ENCODE results near the gene SRGAP2B.
"Not testable (repeated sequence)": the region's sequence is repeated elsewhere in the genome, so short reads cannot be mapped to it uniquely, and the experiment has no call there.

GRCh38 chr1:145063285-145063684, 31.8 kb downstream of the SRGAP2B start:
- not testable (repeated sequence) for TF ChIP-seq POLR2A (IDR thresholded peaks at IDR 0.05; ENCODE audit: low read depth, low read length); CTCF (conservative IDR thresholded peaks at IDR 0.05; ENCODE audit: low read depth, low read length); USF2 (IDR thresholded peaks at IDR 0.05; ENCODE audit: low read depth, low read length); CEBPB (IDR thresholded peaks at IDR 0.05; ENCODE audit: low read depth, low read length); FOS (IDR thresholded peaks at IDR 0.05; ENCODE audit: low read depth, low read length); ELK1 (IDR thresholded peaks at IDR 0.05; ENCODE audit: borderline replicate concordance, low read depth, low read length); MXI1 (IDR thresholded peaks at IDR 0.05; ENCODE audit: borderline replicate concordance, low read depth, low read length); RFX5 (IDR thresholded peaks at IDR 0.05; ENCODE audit: low read depth, low read length); RCOR1 (IDR thresholded peaks at IDR 0.05; ENCODE audit: insufficient replicate concordance, low read length); MAZ (IDR thresholded peaks at IDR 0.05; ENCODE audit: borderline replicate concordance, low read depth, low read length); RAD21 (IDR thresholded peaks at IDR 0.05; ENCODE audit: low read length); BHLHE40 (IDR thresholded peaks at IDR 0.05; ENCODE audit: low read depth, low read length); MAFK (IDR thresholded peaks at IDR 0.05; ENCODE audit: low read depth, low read length)
